GM04503 (cell line): ENCODE data around the gene ENDOV.

ENCODE experiments used
- DNase-seq: peaks from one replicate; pipeline ENCODE4 v3.0.0-alpha.2; 2012; ENCODE audit warnings: low read depth

The ENDOV gene

GRCh38 chr17:80485846-80486245 lies 70.9 kb downstream of the ENDOV start:
- no peak for DNase-seq

DNA sequence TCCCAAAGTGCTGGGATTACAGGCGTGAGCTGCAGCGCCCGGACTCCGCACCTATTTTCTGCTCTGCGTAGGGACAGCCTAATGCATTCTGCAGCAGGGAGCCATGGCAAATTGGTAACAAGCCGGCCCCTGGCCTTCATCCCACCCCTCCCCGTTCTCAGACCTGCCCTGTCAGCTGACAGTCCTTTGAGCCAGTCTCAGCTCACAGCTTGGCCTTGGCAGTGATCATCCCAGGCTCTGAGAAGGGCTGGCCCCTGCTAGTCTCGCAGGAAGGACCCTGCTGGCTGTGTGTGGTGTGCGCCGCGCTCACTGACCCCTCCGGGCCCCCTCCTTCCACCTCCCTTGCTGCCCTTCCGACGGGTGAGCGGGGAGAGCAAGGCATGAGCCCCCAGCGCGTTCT lies 71.7 kb downstream of the ENDOV start:
- DNase-seq: no peak

- DNase-seq: no peak
Observed at GRCh38 chr17:80487511-80487910, 72.5 kb downstream of the ENDOV start.
